Testis (tissue), 3 donors: Measurements from ENCODE around the gene VGLL2. TPM values are rescaled to one million over a fixed set of nuclear protein-coding genes. Genes with fewer than 3 reads are reported as not detected.

Experiments used
- DNase-seq: peaks from one replicate; pipeline ENCODE4 v3.0.0-alpha.2; 2019
- H3K27ac ChIP-seq, 2 donors: fragments of 200-600 bp; sonication (generic); one replicate each; pipeline ENCODE4 v1.5.1; 2019
- H3K27me3 ChIP-seq: fragments of 200-600 bp; sonication (generic); one replicate; pipeline ENCODE4 v1.5.1; 2019
- H3K36me3 ChIP-seq: fragments of 200-600 bp; sonication (generic); one replicate; pipeline ENCODE4 v1.5.1; 2017; ENCODE audit warnings: low read depth; ENCODE audit errors: missing control alignments
- H3K4me1 ChIP-seq: fragments of 200-600 bp; sonication (generic); one replicate; pipeline ENCODE4 v1.5.1; 2019
- H3K4me3 ChIP-seq, 2 donors: fragments of 200-600 bp; sonication (generic); one replicate each; pipeline ENCODE4 v1.5.1; 2017 to 2019
- H3K9me3 ChIP-seq: fragments of 200-600 bp; sonication (generic); one replicate; pipeline ENCODE4 v1.5.1; 2017
- CTCF ChIP-seq, 3 experiments: fragments of 450-650 bp in 2 of 3; fragments of 200-600 bp in 1 of 3; sonication (generic) in 1 of 3; IDR thresholded peaks; one replicate each; pipeline ENCODE4 v1.5.1; 2016 to 2019; ENCODE audit warnings: antibody characterized with exemption in 3 of 3, mild to moderate bottlenecking in 2 of 3, moderate library complexity in 1 of 3
- POLR2A ChIP-seq: fragments of 450-650 bp; IDR thresholded peaks from one replicate; pipeline ENCODE4 v1.6.1; 2017; ENCODE audit warnings: antibody characterized with exemption, mild to moderate bottlenecking, moderate library complexity
- WGBS, 2 donors: methylation state at CpG; one replicate each; pipeline ENCODE4 v1.1.5; 2018; 5-methylcytosine and 5-hydroxymethylcytosine counted together
- intact Hi-C: fragments of 100-400 bp; cut with DNase I; formaldehyde crosslinking; loops from one replicate; pipeline ENCODE4 v1.15.1; 2023; ENCODE audit warnings: low total_unique reads
- polyA plus RNA-seq: library from polyadenylated mRNA; stranded (reverse); fragments of 350-450 nt; fragmentation: Illumina TruSeq; extraction: RNeasy Lipid Tissue Mini Kit (QIAGEN cat#74804); gene quantifications from one replicate; pipeline ENCODE4 v1.2.3, GENCODE V29; 2014; ENCODE audit warnings: low read depth, low replicate concordance; ENCODE audit not compliant: insufficient read depth
- total RNA-seq, 2 donors: library from RNA; depleted of rRNA; stranded (reverse); fragments of >200 nt; gene quantifications; one replicate each; pipeline ENCODE4 v1.2.3, GENCODE V29; 2016

VGLL2 gene
- total and polyA plus RNA-seq, 3 donors from 2014 or later: 1.7 TPM

DNA sequence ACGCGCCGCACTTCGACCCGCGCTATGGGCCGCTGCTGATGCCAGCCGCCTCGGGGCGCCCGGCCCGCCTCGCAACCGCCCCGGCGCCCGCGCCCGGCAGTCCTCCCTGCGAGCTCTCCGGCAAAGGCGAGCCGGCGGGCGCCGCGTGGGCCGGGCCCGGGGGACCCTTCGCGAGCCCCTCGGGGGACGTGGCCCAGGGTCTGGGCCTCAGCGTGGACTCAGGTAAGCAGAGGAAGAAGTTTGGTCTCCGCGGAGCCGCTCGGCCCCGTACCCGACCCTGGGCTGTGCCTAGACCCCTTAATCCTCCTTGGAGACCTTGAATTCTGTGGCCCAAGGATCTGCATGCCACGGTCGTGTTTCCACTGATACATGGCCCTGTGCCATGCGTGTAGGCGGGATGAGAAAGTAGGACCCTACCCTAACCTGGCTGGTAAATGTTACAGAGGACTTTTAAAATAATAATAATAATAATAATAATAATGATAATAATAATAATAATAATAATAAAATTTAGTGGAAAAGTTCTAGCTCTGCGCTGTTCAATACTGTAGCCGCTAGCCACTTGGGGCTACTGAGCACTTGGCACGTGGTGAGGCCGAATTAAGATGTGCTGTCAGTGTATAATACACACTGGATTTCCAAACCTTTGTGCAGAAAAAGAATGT, 5.6 kb downstream of the VGLL2 start:
- Histone ChIP-seq H3K27me3 (no peaks in the 10 kb centered on the region), H3K4me3 (peak overlapping the region in 1 of 2 donors; percentile 36), H3K4me1 (no peaks in the 10 kb centered on the region), H3K36me3 (no peaks in the 10 kb centered on the region), H3K27ac (no peak overlapping the region), H3K9me3 (no peaks in the 10 kb centered on the region)
- 3 to 4% methylated on average over 11 to 33 of the region's 48 CpGs for WGBS, 2 donors
- TF ChIP-seq CTCF (IDR thresholded peaks at IDR 0.05) (no peak), POLR2A (no peak)
- DNase-seq: no peak
- intact Hi-C loops: no loop called here

- Histone ChIP-seq H3K27ac (no peak overlapping the region), H3K27me3 (no peaks in the 10 kb centered on the region), H3K9me3 (no peaks in the 10 kb centered on the region), H3K4me1 (no peaks in the 10 kb centered on the region), H3K36me3 (no peaks in the 10 kb centered on the region), H3K4me3 (no peak overlapping the region)
- intact Hi-C loops: no loop called here
- TF ChIP-seq CTCF (IDR thresholded peaks at IDR 0.05) (no peak), POLR2A (no peak)
- WGBS, 2 donors: 13 to 19% methylated on average over 8 of the region's 8 CpGs
- no peak for DNase-seq
Observed at GRCh38 chr6:117272032-117272866, 6.9 kb downstream of the VGLL2 start.

GRCh38 chr6:117272891-117273290, 7.5 kb downstream of the VGLL2 start:
- intact Hi-C loops: no loop called here
- Histone ChIP-seq H3K9me3 (no peaks in the 10 kb centered on the region), H3K4me3 (no peak overlapping the region), H3K36me3 (no peaks in the 10 kb centered on the region), H3K27ac (no peak overlapping the region), H3K27me3 (no peaks in the 10 kb centered on the region), H3K4me1 (no peaks in the 10 kb centered on the region)
- DNase-seq: no peak
- TF ChIP-seq CTCF (IDR thresholded peaks at IDR 0.05): no peak
- no peak for TF ChIP-seq POLR2A
- 26 to 45% methylated on average over 1 of the region's 1 CpG for WGBS, 2 donors

- WGBS, 2 donors: 88 to 89% methylated on average over 9 of the region's 9 CpGs
- Histone ChIP-seq H3K27ac (no peak overlapping the region), H3K36me3 (no peaks in the 10 kb centered on the region), H3K4me1 (no peaks in the 10 kb centered on the region), H3K4me3 (no peak overlapping the region), H3K9me3 (no peaks in the 10 kb centered on the region), H3K27me3 (no peaks in the 10 kb centered on the region)
- TF ChIP-seq CTCF (IDR thresholded peaks at IDR 0.05) (no peak), POLR2A (no peak)
- DNase-seq: no peak
- intact Hi-C loops: no loop called here
Observed at GRCh38 chr6:117275205-117275604, 9.8 kb downstream of the VGLL2 start.
